C4-2B (cell line): ENCODE data around the gene CIB1.

Experiments
- H3K27ac ChIP-seq: fragments of 450-650 bp; 2 replicates; pipeline ENCODE4 v1.5.1; 2017
- ZFX ChIP-seq: fragments of 450-650 bp; IDR thresholded peaks from 2 replicates; pipeline ENCODE4 v1.6.1; 2017
- TF ChIP-seq, protein P1 (sequence below): fragments of 450-650 bp; conservative IDR thresholded peaks from 2 replicates; pipeline ENCODE4 v1.5.1; 2017; ENCODE audit warnings: mild to moderate bottlenecking

Gene CIB1

DNA sequence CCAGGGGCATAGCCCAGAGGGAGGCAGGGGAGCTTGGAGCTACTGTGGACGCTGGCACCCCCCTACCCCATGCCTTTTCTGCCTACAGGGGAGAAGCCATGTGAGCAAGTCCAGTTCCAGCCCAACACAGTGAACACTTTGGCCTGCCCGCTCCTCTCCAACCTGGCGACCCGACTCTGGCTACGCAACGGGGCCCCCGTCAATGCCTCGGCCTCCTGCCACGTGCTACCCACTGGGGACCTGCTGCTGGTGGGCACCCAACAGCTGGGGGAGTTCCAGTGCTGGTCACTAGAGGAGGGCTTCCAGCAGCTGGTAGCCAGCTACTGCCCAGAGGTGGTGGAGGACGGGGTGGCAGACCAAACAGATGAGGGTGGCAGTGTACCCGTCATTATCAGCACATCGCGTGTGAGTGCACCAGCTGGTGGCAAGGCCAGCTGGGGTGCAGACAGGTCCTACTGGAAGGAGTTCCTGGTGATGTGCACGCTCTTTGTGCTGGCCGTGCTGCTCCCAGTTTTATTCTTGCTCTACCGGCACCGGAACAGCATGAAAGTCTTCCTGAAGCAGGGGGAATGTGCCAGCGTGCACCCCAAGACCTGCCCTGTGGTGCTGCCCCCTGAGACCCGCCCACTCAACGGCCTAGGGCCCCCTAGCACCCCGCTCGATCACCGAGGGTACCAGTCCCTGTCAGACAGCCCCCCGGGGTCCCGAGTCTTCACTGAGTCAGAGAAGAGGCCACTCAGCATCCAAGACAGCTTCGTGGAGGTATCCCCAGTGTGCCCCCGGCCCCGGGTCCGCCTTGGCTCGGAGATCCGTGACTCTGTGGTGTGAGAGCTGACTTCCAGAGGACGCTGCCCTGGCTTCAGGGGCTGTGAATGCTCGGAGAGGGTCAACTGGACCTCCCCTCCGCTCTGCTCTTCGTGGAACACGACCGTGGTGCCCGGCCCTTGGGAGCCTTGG lies 5.6 kb downstream of the CIB1 start:
- no peak for TF ChIP-seq ZFX
- TF ChIP-seq, protein P1, sequence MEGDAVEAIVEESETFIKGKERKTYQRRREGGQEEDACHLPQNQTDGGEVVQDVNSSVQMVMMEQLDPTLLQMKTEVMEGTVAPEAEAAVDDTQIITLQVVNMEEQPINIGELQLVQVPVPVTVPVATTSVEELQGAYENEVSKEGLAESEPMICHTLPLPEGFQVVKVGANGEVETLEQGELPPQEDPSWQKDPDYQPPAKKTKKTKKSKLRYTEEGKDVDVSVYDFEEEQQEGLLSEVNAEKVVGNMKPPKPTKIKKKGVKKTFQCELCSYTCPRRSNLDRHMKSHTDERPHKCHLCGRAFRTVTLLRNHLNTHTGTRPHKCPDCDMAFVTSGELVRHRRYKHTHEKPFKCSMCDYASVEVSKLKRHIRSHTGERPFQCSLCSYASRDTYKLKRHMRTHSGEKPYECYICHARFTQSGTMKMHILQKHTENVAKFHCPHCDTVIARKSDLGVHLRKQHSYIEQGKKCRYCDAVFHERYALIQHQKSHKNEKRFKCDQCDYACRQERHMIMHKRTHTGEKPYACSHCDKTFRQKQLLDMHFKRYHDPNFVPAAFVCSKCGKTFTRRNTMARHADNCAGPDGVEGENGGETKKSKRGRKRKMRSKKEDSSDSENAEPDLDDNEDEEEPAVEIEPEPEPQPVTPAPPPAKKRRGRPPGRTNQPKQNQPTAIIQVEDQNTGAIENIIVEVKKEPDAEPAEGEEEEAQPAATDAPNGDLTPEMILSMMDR = no peak
- H3K27ac ChIP-seq = peak overlapping the region; percentile 94

DNA sequence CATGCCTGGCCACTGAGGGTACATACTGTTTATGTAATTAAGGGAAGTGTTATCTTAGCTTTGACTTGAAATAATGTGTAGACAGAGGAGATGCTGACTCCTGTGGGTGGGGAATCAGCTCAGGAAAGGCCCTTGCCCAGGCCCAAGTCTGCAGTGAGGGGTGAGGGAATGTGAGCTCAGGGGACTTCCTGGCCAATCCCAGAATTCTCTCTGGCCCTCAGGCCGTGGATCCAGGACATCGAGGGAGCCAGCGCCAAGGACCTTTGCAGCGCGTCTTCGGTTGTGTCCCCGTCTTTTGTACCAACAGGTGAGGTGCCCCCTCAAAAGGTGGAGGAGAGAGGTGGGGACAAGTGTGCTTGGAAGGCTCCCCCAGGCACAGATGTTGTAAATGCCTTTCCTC lies 6.4 kb downstream of the CIB1 start:
- TF ChIP-seq ZFX = no peak
- TF ChIP-seq, protein P1 = no peak
- no peak overlapping the region for H3K27ac ChIP-seq

DNA sequence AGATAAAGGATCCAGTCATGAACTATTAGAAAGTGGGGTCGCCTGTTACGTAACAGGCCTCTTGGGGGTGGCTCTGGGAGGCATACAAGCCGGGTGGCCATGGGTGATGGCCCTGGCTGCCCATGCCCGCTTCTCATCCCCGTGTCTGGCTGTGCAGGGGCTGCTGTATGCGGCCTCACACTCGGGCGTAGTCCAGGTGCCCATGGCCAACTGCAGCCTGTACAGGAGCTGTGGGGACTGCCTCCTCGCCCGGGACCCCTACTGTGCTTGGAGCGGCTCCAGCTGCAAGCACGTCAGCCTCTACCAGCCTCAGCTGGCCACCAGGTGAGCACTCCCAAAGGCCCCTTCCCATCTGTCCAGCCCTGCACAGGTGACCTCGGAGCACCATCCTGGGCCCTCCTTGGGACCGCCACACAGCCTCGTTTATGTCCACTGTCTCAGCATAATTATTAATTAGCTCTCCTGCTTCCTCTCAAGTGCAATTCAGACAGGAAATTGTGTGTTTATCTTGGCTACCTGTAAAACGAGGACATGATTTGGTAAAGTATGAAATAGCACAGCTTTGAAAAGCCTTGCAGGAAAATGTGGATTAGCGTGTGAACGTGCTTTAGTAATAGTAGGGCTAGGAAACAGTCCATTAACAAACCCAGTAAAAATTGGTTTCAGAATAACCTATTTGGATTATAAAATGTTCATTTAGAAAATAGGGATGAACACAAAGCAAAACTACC lies 8.1 kb downstream of the CIB1 start:
- TF ChIP-seq, protein P1 = no peak
- no peak for TF ChIP-seq ZFX
- H3K27ac ChIP-seq = no peak overlapping the region

DNA sequence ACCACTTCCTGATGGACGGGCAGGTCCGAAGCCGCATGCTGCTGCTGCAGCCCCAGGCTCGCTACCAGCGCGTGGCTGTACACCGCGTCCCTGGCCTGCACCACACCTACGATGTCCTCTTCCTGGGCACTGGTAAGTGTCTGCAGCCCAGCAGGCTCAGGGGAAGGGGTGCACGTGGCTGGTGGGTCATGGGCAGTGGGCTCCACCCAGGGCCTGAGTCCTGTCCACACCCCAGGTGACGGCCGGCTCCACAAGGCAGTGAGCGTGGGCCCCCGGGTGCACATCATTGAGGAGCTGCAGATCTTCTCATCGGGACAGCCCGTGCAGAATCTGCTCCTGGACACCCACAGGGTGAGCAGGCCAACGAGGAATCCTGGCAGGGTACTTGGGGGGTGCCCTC lies 8.7 kb downstream of the CIB1 start:
- H3K27ac ChIP-seq = no peak overlapping the region
- TF ChIP-seq, protein P1 = no peak
- TF ChIP-seq ZFX = no peak

DNA sequence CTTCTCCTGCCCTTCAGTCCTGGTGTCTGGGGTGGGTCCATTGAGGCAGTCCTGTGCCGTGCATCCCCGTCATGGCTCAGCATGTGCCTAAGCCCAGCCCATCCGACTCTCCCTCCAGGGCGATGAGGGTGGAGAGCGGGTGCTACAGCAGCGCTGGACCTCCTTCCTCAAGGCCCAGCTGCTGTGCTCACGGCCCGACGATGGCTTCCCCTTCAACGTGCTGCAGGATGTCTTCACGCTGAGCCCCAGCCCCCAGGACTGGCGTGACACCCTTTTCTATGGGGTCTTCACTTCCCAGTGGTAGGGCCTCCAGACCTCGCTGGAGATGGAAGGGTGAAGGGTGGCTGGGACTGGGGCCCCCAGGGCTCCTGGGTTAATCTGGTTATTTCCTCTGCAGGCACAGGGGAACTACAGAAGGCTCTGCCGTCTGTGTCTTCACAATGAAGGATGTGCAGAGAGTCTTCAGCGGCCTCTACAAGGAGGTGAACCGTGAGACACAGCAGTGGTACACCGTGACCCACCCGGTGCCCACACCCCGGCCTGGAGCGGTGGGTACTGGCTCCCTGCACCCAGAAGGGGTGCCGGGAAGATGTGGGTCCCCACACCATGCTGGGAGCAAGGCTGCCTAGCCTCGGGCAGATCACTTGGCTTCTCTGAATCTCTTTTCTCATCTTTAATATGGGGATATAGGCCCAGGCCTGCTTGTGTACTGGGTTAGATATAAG lies 10.1 kb downstream of the CIB1 start:
- TF ChIP-seq, protein P1 = no peak
- no peak for TF ChIP-seq ZFX

DNA sequence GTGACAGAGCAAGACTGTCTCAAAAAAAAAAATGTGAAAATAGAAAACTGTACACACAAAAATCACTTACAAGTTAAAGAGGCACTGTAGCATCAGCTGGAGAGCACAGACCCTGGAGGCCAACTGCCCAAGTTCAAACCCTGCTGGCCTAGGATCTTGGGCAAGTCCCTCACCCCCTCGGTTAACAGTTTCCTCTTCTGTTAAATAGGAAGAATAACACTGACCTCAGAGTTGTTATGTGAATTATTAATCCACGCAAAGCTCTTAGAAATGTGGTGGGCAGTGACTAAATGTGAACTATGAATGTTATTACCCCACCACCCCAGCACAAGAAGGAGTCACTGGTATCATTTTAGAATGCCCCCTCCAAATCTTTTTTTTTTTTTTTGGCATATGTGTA lies 11.2 kb downstream of the CIB1 start:
- H3K27ac ChIP-seq = no peak overlapping the region
- no peak for TF ChIP-seq ZFX
- TF ChIP-seq, protein P1 = no peak

More for the DNA sequence above, 10.1 kb downstream of the CIB1 start:
- no peak overlapping the region for H3K27ac ChIP-seq
